Activated CD4-positive, alpha-beta T cell treated with anti-CD3 and anti-CD28 coated beads for 1 hour (primary cell): ENCODE results near the gene KIF26B.

Experiments
- DNase-seq: peaks from one replicate; pipeline ENCODE4 v3.0.0-alpha.2; 2020

KIF26B gene

GRCh38 chr1:245538671-245539070 lies 383.9 kb downstream of the KIF26B start:
- DNase-seq: no peak

DNA sequence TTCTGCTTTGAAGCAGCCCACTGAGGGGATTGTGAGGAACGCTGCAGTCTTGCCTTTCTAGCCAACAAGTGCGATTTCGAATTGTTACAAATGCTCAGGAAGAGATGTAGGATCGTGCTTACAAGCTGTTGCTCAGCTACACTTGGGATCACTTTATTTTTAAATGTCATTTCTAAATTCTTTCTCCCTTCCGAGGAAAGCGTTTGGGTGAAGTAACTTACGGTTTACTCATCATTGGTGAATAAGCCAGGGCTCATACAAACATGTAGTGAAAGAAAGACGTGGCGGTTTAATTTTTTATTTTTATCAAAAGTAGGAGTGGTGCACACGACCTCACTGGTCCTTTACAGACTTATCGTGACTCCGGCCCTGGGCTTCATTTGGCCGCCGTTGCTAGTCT lies 386.6 kb downstream of the KIF26B start:
- no peak for DNase-seq

DNA sequence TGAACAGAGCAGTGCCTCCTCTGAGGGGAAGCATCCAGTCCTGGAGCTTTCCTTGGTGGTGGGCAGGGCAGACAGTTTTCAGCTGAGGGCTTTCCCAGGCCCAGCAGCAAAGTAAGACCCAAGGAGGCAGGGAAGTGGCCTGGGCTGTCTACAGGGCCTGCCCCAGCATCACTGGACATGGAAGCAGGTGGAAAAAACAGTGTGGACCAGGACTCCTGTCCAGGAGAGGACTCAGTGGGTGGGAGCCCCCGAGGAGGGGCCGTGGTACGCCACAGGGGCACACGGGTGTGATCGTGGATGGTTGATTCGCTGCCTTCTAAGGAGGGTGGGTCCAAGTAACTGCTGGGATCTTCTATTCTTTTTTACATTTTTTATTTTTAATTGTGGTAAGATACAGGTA lies 387.6 kb downstream of the KIF26B start:
- DNase-seq: no peak

GRCh38 chr1:245544236-245544635 lies 389.5 kb downstream of the KIF26B start:
- no peak for DNase-seq

GRCh38 chr1:245546875-245547274 lies 392.1 kb downstream of the KIF26B start:
- DNase-seq: no peak

DNA sequence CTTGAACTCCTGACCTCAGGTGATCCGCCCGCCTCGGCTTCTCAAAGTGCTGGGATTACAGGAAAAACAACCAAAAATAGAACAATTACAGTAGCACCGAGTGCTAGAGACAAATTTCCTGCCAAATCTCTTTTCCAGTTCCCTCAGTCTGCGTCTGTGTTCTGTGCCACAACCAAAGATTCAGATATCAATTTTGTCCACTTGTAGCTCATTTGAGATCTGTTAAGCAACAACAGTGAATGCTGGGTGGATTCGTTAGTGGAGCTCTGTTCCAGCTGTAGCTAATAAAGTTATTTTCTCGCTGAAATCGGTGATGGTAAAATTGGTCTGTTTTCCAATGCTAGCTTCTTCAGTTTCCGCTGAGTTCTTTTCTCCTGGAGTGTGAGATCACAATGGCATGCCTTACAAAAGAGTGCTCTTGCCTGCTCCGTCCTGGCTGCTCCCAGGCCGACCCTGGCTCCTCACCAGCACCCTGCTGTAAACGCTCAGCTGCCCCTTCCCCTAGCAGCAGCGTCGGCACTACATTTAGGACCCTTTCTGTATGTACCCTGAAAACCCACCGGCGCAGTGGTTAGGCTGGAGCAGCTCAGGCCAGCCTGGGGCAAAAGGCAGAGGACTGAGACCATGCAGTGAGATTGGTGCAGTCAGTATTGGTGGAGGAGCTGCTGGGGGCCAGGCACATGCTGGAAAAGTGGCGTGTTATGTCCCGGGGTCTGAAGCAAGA lies 395.4 kb downstream of the KIF26B start:
- no peak for DNase-seq

DNA sequence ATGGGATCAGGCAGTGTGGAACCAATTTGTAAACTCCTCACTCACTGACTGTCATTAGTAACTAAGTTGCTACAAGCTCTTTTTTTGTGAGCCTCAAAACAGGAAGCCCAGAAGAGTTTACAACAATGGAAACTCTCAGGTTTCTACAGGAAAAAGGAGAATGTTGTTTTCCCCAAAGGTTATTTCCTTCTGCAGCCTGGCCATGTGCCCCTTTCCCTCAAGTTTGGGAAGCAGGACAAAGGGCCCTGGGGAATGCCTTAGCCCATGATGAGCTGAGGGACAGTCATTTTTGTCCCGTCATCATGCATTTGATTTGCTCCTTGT lies 395.9 kb downstream of the KIF26B start:
- no peak for DNase-seq

- DNase-seq: no peak
Measured at GRCh38 chr1:245551536-245551935, 396.8 kb downstream of the KIF26B start.

DNA sequence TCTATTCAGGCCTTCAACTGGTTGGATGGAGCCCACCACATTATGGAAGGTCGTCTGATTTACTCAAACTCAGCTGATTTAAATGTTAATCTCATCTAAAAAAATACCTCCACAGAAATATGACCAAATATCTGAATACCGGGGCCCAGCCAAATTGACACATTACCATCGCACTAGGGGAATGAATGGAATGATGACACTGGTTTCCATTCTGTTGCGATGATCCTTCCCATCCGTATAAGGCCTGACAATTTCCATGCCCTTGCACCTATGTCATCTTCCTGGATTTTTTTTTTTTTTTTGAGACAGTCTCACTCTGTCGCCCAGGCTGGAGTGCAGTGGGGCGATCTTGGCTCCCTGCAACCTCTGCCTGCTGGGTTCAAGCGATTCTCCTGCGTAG lies 397.5 kb downstream of the KIF26B start:
- no peak for DNase-seq

DNA sequence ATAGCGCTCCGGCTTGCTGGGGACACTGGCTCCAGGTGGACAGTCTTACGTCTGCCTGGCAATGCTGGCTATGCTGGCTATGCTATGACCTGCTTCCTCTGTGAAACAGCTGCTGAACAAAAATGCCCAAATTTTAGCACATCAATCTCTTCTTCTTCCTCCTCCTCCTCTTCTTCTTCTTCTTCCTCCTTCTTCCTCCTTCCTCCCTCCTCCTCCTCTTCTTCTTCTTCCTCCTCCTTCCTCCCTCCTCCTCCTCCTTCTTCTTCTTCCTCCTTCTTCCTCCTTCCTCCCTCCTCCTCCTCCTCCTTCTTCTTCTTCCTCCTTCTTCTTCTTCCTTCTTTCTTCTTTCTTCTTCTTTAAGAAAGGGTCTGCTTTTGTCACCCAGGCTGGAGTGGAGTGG lies 401.3 kb downstream of the KIF26B start:
- DNase-seq: no peak

DNA sequence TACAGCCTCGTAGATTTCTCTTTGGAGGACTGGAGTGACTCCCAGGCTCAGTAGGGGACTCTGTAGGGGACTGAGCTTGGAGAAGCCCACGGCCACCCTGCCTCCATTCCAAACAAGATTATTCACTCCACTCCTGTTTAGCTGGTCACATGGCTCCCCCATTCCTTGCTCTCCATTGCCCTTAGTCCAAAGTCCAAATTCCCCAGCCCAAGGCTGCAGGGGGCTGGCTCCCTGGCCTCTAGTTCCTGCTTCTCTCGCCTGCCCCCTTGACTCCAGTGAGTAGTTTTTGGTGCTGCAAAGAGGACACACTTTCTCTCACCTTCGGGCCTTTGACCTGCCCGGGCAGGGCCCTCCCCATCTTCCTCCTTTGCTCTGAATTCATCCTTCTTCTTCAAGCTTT lies 403.3 kb downstream of the KIF26B start:
- no peak for DNase-seq

DNA sequence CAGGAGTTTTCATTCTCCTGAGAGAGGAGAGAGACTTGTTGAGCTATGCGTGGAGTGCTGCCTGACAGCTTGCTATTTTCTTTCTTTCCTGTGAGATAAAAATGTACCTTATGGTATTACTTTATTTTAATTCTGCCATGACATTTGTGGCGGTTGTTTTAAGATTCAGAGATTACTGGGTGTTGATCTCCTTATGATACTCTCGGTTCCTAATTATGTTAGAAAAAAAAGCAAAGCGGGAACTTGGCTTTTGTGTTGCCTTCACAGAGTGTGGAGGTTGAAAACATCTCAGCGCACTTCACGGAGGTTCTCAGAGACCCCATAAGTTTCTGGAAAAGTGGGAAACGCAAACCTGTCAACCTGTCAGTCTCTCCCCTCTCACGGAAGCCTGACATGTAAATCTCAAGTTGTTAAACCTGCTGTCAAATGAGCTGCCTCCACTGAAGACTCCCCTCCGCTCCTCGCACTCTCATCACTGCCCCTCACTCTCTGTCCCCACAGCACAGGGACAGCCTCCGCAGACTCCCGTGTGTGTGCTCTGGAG lies 405.6 kb downstream of the KIF26B start:
- DNase-seq: no peak

GRCh38 chr1:245561665-245562234 lies 407.0 kb downstream of the KIF26B start:
- DNase-seq: no peak

DNA sequence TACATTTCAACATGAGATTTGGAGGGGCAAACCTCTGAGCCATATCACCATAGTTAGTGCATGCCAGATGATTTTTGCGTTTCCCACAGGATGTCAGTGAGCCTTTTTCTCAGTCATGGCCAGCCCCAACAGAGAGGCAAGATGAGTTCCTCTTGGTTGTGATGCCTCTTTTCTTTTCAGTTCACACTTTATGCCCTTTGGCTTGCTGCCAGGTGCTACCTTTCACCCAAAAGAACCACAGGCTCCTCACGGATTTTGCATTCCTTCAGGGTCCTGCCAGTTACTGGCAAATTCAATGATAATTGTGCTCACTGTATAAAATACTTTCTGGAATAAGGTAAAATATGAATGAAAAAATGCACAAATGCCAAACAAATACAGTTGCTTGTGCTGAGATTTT lies 411.3 kb downstream of the KIF26B start:
- no peak for DNase-seq

DNA sequence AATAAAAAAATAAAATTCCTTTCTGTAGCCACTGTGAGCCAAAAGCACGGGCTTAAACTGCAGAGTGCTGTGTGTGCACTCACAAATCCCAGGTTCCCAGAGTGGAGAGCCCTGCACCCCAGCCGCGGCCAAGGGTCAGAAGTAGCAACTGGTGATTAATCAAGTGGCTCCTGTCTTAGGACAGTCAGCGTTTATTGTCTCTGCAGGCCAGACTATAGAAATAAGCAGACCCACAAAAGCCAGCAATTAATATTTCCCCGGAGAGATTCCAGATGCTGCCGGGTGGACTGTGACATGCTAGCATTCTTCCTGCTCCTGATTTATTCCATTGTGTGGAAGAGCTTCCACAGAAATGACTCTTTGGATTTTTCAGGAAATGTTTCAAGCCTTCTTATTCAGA lies 412.2 kb downstream of the KIF26B start:
- DNase-seq: no peak

GRCh38 chr1:245571815-245572294 lies 417.1 kb downstream of the KIF26B start:
- DNase-seq: no peak

GRCh38 chr1:245572709-245573108 lies 417.9 kb downstream of the KIF26B start:
- no peak for DNase-seq

DNA sequence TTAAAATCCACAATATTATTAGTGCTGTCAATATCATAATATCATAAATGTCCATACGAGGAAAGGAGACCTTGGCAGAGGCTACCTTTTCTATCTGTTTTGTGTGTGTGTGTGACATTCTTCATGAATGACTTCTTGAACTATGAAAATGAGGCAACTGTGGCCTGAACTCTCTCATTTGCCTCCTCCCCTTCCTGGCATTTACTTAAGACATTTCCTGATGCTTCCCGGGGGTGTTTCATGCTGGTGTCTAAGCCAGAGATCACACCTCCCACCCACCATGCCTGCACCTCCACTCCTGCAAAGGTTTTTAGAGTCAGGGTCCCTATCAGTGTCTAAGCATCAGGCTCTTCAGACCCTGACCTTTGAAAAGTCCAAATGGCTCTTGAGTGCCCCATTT lies 420.9 kb downstream of the KIF26B start:
- no peak for DNase-seq

DNA sequence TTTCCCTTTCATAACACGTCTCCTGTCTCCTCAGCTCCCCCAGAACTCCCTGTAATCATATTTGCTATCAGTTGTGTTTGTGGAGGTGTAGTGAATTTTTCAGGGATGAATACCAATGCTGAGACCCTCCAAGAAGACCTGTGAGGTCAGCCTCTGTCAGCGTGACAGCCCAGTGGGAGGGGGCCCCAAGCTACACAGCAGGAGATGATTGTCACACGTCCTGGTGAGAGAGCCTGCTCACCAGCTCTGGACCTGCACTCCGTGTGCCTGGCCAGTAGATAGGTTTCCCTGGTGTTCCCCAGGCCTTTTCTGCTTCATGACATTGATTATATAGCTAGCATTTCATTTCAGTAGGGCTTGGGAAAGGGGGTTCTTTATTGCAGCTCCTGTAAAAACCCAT lies 421.5 kb downstream of the KIF26B start:
- DNase-seq: no peak

- no peak for DNase-seq
Measured at GRCh38 chr1:245577191-245578157, 422.7 kb downstream of the KIF26B start.

GRCh38 chr1:245578308-245578707 lies 423.5 kb downstream of the KIF26B start:
- no peak for DNase-seq

- no peak for DNase-seq
Measured at GRCh38 chr1:245578771-245579170, 424.0 kb downstream of the KIF26B start.

DNA sequence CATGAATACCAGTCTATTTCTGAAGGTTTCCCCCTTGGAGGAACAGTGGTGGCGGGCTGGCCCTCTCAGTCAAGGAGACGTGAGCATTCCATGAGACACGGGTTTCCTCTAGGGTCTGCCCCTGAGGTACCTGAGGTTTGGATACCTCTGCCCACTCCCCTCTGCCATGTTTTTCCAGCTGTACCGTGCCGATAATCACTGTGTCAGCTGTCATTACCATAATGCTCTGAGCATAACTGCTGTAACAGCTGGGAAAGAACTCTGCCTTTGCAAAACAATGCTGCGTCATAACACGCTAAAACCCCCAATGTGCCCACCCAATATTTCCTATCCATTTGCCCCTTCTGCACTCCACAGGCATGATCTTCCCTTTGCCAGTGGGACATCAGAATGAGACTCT lies 425.1 kb downstream of the KIF26B start:
- no peak for DNase-seq

- DNase-seq: no peak
Measured at GRCh38 chr1:245580651-245581050, 425.9 kb downstream of the KIF26B start.
